HepG2 (cell line): Measurements from ENCODE around the gene CADPS2. TPM values are rescaled to one million over a fixed set of nuclear protein-coding genes. Genes with fewer than 3 reads are reported as not detected.

Experiments used
- ATAC-seq: fragments of 200-7000 bp; cut with Tn5 transposase; 3 replicates; pipeline ENCODE4 v1.9.1; 2020; ENCODE audit warnings: mild to moderate bottlenecking, moderate library complexity
- BruUV-seq: library from RNA; stranded (reverse); fragments of 400-500 nt; replicated peaks from 2 replicates; lab custom pipeline; 2021; lab: Mats Ljungman, UMichigan
- CTCF ChIA-PET: fragments of 300-600 bp; formaldehyde crosslinking; extraction: SDS; loops from one replicate; lab custom pipeline; 2021; ENCODE audit warnings: low total read pairs, inconsistent platforms, low intra/inter-chr PET ratio; lab: Yijun Ruan, JAX
- POLR2A ChIA-PET: fragments of 350-600 bp; sonication (Branson Sonifier 250); formaldehyde crosslinking; loops from one replicate; lab custom pipeline; 2020; ENCODE audit warnings: antibody characterized with exemption, inconsistent platforms; lab: Yijun Ruan, JAX
- DNase-seq: peaks from one replicate; pipeline ENCODE4 v3.0.0-alpha.2; 2015; ENCODE audit warnings: low spot score
- FAIRE-seq: peaks from 3 replicates; lab custom pipeline; 2011; peaks lifted over from hg19 to GRCh38; lab: Jason Lieb, UNC
- H2AFZ ChIP-seq: one replicate; pipeline ENCODE4 v1.6.1; 2011; ENCODE audit warnings: low read length, inconsistent platforms
- H3K27ac ChIP-seq: fragments of 300-600 bp; 3 replicates; pipeline ENCODE4 v1.8.0; 2011; ENCODE audit warnings: mixed run types, mild to moderate bottlenecking, mixed read lengths, low read length, inconsistent platforms; ENCODE audit not compliant: insufficient read depth; ENCODE audit errors: extremely low read length
- H3K27me3 ChIP-seq, 2 experiments: fragments of 200-600 bp in 1 of 2; 2 replicates in 1 of 2; 3 replicates in 1 of 2; pipeline versions ENCODE4 v1.6.0 to v1.8.0; 2011; ENCODE audit warnings: low read length in 2 of 2, mild to moderate bottlenecking in 2 of 2, moderate library complexity in 2 of 2, inconsistent platforms in 1 of 2; ENCODE audit not compliant: insufficient read depth in 2 of 2, control insufficient read depth in 1 of 2
- H3K36me3 ChIP-seq, 2 experiments: fragments of 200-600 bp in 1 of 2; replicated peaks in 1 of 2; 2 replicates in 1 of 2; 3 replicates in 1 of 2; pipeline versions ENCODE4 v1.5.1 to v1.8.0; 2011; ENCODE audit warnings: low read length in 2 of 2, inconsistent platforms in 1 of 2; ENCODE audit not compliant: insufficient read depth in 2 of 2, control insufficient read depth in 1 of 2
- H3K4me1 ChIP-seq: 2 replicates; pipeline ENCODE4 v1.5.1; 2012; ENCODE audit warnings: low read length, inconsistent platforms; ENCODE audit not compliant: insufficient read depth
- H3K4me2 ChIP-seq: 2 replicates; pipeline ENCODE4 v1.6.0; 2011; ENCODE audit warnings: low read depth, low read length, inconsistent platforms
- H3K4me3 ChIP-seq, 3 experiments: fragments of 200-600 bp in 1 of 3; sonication (generic), shearing (Covaris generic) in 1 of 3; replicated peaks in 1 of 3; 2 replicates each; pipeline ENCODE4 v1.5.1; 2011 to 2016; ENCODE audit warnings: low read length in 3 of 3, inconsistent platforms in 2 of 3, low read depth in 2 of 3, mild to moderate bottlenecking in 2 of 3, control low read depth in 1 of 3, mixed read lengths in 1 of 3; ENCODE audit not compliant: insufficient read depth in 1 of 3
- H3K79me2 ChIP-seq: one replicate; pipeline ENCODE4 v1.6.1; 2011; ENCODE audit warnings: low read length, inconsistent platforms; ENCODE audit not compliant: insufficient read depth
- H3K9ac ChIP-seq: 2 replicates; pipeline ENCODE4 v1.6.0; 2011; ENCODE audit warnings: mild to moderate bottlenecking, low read depth, low read length, inconsistent platforms; ENCODE audit not compliant: insufficient read depth
- H3K9me3 ChIP-seq: 2 replicates; pipeline ENCODE4 v1.5.1; 2012; ENCODE audit warnings: mild to moderate bottlenecking, low read length
- H4K20me1 ChIP-seq: 2 replicates; pipeline ENCODE4 v1.6.0; 2011; ENCODE audit warnings: inconsistent platforms, mild to moderate bottlenecking, low read length, moderate library complexity; ENCODE audit not compliant: insufficient read depth
- BCL6 ChIP-seq: IDR thresholded peaks from 2 replicates; pipeline ENCODE4 v1.6.1; 2016; ENCODE audit warnings: missing genetic modification reagents, missing compliant biosample characterization
- ISX ChIP-seq: sonication (generic); formaldehyde crosslinking; conservative IDR thresholded peaks from 2 replicates; pipeline ENCODE4 v1.5.0; 2020; ENCODE audit warnings: missing genetic modification reagents
- RELA ChIP-seq: sonication (generic); formaldehyde crosslinking; IDR thresholded peaks from 2 replicates; pipeline ENCODE4 v1.4.0; 2020; ENCODE audit warnings: missing genetic modification reagents
- SNAI1 ChIP-seq: sonication (generic); formaldehyde crosslinking; IDR thresholded peaks from 2 replicates; pipeline ENCODE4 v1.5.0; 2020; ENCODE audit warnings: mild to moderate bottlenecking, missing genetic modification reagents, borderline replicate concordance
- ZNF10 ChIP-seq: sonication (generic); formaldehyde crosslinking; IDR thresholded peaks from 2 replicates; pipeline ENCODE4 v1.4.0; 2020; ENCODE audit warnings: mild to moderate bottlenecking, low read depth, missing genetic modification reagents, borderline replicate concordance
- ZNF556 ChIP-seq: sonication (generic); formaldehyde crosslinking; IDR thresholded peaks from 2 replicates; pipeline ENCODE4 v1.4.0; 2020; ENCODE audit warnings: mild to moderate bottlenecking, missing genetic modification reagents, borderline replicate concordance
- ZNF7 ChIP-seq: IDR thresholded peaks from 2 replicates; pipeline ENCODE4 v1.6.1; 2016; ENCODE audit warnings: missing biosample characterization, missing genetic modification reagents
- WGBS: methylation state at CpG from one replicate; pipeline ENCODE4 v1.1.6; 2017; ENCODE audit warnings: low lambda C conversion rate; 5-methylcytosine and 5-hydroxymethylcytosine counted together
- in situ Hi-C: cut with HindIII; loops from 2 replicates; pipeline ENCODE4 v1.10.0; 2017; ENCODE audit warnings: low pct_unique_long_range_greater_than_20kb; ENCODE audit not compliant: extremely low pct_ligation_motif_present
- intact Hi-C: fragments of 100-400 bp; cut with micrococcal nuclease; formaldehyde crosslinking; loops from one replicate; pipeline ENCODE4 v1.10.0; 2022; ENCODE audit not compliant: unreplicated experiment
- polyA plus RNA-seq, 8 experiments: library from polyadenylated mRNA; depleted of rRNA in 3 of 8; stranded (reverse) in 7 of 8; unstranded in 1 of 8; fragments of >200 nt; fragmentation: Illumina TruSeq in 4 of 8; extraction: Trizol in 4 of 8; gene quantifications; 2 replicates each; pipeline versions ENCODE4 v1.2.1 to v1.2.3, GENCODE V29; 2011 to 2016; ENCODE audit warnings: low read depth in 4 of 8, missing spikeins in 1 of 8, mixed read lengths in 1 of 8; ENCODE audit not compliant: insufficient read depth in 1 of 8
- total RNA-seq, 5 experiments: library from RNA; depleted of rRNA; stranded (reverse); fragments of >200 nt; fragmentation: Illumina TruSeq; extraction: Trizol; gene quantifications; 2 replicates each; pipeline ENCODE4 v1.2.3, GENCODE V29; 2016; ENCODE audit warnings: low read depth in 1 of 5
- TF ChIP-seq, protein P1 (sequence below): sonication (generic); formaldehyde crosslinking; IDR thresholded peaks from 2 replicates; pipeline ENCODE4 v1.4.0; 2020; ENCODE audit warnings: missing genetic modification reagents, borderline replicate concordance
- TF ChIP-seq, protein P2 (sequence below): sonication (generic); formaldehyde crosslinking; IDR thresholded peaks from 2 replicates; pipeline ENCODE4 v1.4.0; 2020; ENCODE audit warnings: missing genetic modification reagents, mild to moderate bottlenecking, borderline replicate concordance

CADPS2 gene
- total and polyA plus RNA-seq, 2 of the 13 experiments (the other 11 are each of a cell fraction or from before 2014, with no cell fraction given) = 17.6 to 43.8 TPM

DNA sequence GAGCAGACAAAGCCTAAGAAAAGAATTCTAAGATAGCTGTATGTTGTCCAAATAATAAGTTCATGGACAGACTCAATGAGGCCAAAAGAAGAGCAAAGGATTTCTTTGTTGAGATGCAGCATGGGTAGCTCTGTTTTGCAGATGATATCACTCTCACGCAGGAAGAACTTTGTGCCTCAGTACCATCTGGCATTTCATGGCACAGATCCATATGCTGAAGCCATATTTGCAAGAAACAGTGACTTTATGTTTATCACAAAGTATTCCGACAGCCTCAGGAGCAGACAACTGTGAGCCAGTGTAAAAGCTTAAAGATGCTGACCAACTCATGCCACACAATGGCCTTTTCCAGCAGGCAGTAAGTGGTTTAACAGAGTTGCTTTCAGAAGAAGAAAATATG is 138.1 kb downstream of the CADPS2 start:
- intact Hi-C loops = no loop called here
- no peak overlapping the region for H3K9ac ChIP-seq
- TF ChIP-seq, protein P1, sequence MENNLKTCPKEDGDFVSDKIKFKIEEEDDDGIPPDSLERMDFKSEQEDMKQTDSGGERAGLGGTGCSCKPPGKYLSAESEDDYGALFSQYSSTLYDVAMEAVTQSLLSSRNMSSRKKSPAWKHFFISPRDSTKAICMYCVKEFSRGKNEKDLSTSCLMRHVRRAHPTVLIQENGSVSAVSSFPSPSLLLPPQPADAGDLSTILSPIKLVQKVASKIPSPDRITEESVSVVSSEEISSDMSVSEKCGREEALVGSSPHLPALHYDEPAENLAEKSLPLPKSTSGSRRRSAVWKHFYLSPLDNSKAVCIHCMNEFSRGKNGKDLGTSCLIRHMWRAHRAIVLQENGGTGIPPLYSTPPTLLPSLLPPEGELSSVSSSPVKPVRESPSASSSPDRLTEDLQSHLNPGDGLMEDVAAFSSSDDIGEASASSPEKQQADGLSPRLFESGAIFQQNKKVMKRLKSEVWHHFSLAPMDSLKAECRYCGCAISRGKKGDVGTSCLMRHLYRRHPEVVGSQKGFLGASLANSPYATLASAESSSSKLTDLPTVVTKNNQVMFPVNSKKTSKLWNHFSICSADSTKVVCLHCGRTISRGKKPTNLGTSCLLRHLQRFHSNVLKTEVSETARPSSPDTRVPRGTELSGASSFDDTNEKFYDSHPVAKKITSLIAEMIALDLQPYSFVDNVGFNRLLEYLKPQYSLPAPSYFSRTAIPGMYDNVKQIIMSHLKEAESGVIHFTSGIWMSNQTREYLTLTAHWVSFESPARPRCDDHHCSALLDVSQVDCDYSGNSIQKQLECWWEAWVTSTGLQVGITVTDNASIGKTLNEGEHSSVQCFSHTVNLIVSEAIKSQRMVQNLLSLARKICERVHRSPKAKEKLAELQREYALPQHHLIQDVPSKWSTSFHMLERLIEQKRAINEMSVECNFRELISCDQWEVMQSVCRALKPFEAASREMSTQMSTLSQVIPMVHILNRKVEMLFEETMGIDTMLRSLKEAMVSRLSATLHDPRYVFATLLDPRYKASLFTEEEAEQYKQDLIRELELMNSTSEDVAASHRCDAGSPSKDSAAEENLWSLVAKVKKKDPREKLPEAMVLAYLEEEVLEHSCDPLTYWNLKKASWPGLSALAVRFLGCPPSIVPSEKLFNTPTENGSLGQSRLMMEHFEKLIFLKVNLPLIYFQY = no peak
- TF ChIP-seq ZNF556 (CRISPR knock-in tag) = no peak
- TF ChIP-seq, protein P2, sequence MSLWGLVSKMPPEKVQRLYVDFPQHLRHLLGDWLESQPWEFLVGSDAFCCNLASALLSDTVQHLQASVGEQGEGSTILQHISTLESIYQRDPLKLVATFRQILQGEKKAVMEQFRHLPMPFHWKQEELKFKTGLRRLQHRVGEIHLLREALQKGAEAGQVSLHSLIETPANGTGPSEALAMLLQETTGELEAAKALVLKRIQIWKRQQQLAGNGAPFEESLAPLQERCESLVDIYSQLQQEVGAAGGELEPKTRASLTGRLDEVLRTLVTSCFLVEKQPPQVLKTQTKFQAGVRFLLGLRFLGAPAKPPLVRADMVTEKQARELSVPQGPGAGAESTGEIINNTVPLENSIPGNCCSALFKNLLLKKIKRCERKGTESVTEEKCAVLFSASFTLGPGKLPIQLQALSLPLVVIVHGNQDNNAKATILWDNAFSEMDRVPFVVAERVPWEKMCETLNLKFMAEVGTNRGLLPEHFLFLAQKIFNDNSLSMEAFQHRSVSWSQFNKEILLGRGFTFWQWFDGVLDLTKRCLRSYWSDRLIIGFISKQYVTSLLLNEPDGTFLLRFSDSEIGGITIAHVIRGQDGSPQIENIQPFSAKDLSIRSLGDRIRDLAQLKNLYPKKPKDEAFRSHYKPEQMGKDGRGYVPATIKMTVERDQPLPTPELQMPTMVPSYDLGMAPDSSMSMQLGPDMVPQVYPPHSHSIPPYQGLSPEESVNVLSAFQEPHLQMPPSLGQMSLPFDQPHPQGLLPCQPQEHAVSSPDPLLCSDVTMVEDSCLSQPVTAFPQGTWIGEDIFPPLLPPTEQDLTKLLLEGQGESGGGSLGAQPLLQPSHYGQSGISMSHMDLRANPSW = no peak
- TF ChIP-seq ZNF10 (CRISPR knock-in tag) = no peak
- no peak for TF ChIP-seq RELA (CRISPR knock-in tag)
- TF ChIP-seq SNAI1 (CRISPR knock-in tag) = no peak
- no peak for TF ChIP-seq ISX (CRISPR knock-in tag)
- no peak for TF ChIP-seq BCL6 (CRISPR knock-in tag)
- no peak for TF ChIP-seq ZNF7 (CRISPR knock-in tag)
- TF ChIP-seq, all 625 proteins: peak for 0
- H3K79me2 ChIP-seq = peaks cover 4% of the 10 kb centered on the region
- no peak overlapping the region for H2AFZ ChIP-seq
- H3K4me2 ChIP-seq = no peak overlapping the region
- no TSS peak for BruUV-seq
- ATAC-seq = no peak
- H3K4me3 ChIP-seq = no peak overlapping the region
- H3K36me3 ChIP-seq = no peaks in the 10 kb centered on the region; a peak in 1 of 5 replicates
- H3K27ac ChIP-seq = no peak overlapping the region
- no peak for DNase-seq
- 100% methylated on average over 2 of the region's 2 CpGs for WGBS
- ChIA-PET POLR2A (no interaction called here), CTCF (no interaction called here)
- peaks cover 27% of the 10 kb centered on the region for H3K4me1 ChIP-seq
- H3K9me3 ChIP-seq = no peaks in the 10 kb centered on the region
- no peaks in the 10 kb centered on the region for H3K27me3 ChIP-seq
- H4K20me1 ChIP-seq = no peaks in the 10 kb centered on the region
- in situ Hi-C loops = no loop called here
- FAIRE-seq = no peak
